ENCODE results near the gene LRRC4. TPM values are rescaled to one million over a fixed set of nuclear protein-coding genes. Genes with fewer than 3 reads are reported as not detected.

LRRC4 gene, protein sequence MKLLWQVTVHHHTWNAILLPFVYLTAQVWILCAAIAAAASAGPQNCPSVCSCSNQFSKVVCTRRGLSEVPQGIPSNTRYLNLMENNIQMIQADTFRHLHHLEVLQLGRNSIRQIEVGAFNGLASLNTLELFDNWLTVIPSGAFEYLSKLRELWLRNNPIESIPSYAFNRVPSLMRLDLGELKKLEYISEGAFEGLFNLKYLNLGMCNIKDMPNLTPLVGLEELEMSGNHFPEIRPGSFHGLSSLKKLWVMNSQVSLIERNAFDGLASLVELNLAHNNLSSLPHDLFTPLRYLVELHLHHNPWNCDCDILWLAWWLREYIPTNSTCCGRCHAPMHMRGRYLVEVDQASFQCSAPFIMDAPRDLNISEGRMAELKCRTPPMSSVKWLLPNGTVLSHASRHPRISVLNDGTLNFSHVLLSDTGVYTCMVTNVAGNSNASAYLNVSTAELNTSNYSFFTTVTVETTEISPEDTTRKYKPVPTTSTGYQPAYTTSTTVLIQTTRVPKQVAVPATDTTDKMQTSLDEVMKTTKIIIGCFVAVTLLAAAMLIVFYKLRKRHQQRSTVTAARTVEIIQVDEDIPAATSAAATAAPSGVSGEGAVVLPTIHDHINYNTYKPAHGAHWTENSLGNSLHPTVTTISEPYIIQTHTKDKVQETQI
- 0.44 and 0.60 TPM in 2 replicates for total RNA-seq

DNA sequence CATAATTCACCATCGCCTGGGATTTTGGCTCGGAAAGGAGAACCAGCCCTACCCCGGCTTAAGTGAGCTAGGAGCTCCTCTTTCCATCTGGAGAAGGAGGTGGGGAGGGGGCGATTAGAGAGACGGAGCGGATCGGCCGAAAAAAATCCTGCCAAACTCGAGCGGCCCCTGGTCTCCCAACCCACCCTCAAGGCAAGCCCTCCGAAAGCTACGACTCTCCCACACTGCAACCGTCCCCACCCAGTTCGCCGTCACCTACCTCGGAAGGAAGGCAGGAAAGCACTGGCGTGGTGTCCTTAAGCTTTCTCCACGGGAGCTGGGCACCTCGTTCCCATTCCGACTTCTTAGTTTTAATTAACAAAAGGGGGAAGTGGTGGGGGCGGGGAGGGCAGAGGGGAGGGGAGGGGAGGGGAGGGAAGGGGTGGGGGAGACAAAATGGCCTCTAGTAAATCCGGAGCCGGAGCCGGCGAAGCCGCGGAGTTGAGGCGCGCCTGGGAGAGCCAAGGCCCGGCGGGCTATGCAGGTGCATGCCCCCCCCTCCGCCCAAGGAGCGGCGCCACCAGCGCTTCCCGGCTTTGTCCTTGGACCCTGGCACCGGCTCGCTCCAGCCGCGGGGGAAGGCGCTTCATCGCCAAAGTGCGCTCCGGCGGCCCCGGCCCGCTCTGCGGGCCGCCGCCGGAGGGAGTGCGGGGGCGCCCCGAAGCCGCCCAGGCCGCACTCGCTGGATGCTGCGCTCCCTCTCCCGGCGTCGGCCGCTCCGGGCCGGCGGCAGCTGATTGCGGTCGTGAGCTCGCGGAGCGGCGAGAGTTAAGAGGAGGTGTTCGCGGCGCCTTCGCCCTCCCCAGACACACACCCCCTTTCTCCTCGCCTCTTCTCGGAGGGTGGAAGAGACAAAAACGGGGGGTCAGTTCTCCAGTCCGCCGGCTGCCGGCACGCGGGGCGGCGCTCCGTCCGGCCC lies at the start of gene LRRC4:
Gene LRRC4 (minus strand): TSS at position 784 of the 958 bp plus-strand sequence. CDS start 797 bp downstream, outside the sequence.

Other genes starting within 250 kb of the LRRC4 start
- gene LEP, start 209.8 kb upstream of the LRRC4 start, total RNA-seq, result not detected in 2 replicates

Data from mammary microvascular endothelial cell (primary cell).